Liver (tissue), 3 donors: ENCODE data around the gene KCND2.

Experiments
- ATF3 ChIP-seq: IDR thresholded peaks from 2 replicates; pipeline ENCODE4 v1.6.1; 2016; ENCODE audit warnings: antibody characterized with exemption
- CTCF ChIP-seq: fragments of 150-350 bp; IDR thresholded peaks from 2 replicates; pipeline ENCODE4 v1.5.1; 2017; ENCODE audit warnings: improper control_type of control experiment, low read depth, low read length; ENCODE audit not compliant: missing input control
- EGR1 ChIP-seq, 2 donors: IDR thresholded peaks; 2 replicates each; pipeline ENCODE4 v1.6.1; 2016 to 2018; ENCODE audit warnings: antibody characterized with exemption in 2 of 2, low read depth in 2 of 2
- RAD21 ChIP-seq, 2 donors: IDR thresholded peaks; 2 replicates each; pipeline ENCODE4 v1.6.1; 2016; ENCODE audit warnings: antibody characterized with exemption in 2 of 2, mild to moderate bottlenecking in 2 of 2
- YY1 ChIP-seq: IDR thresholded peaks from 2 replicates; pipeline ENCODE4 v1.6.1; 2016; ENCODE audit warnings: antibody characterized with exemption, mild to moderate bottlenecking
- donor health status: healthy.
- donor health status: healthy.

GRCh38 chr7:120327054-120327453 lies 54.1 kb downstream of the KCND2 start:
- TF ChIP-seq YY1 = no peak
- TF ChIP-seq CTCF = no peak
- TF ChIP-seq RAD21 (IDR thresholded peaks at IDR 0.05) = no peak
- no peak for TF ChIP-seq ATF3
- TF ChIP-seq EGR1 (IDR thresholded peaks at IDR 0.05; ENCODE audit: low read depth in 2 of 2) = no peak
